ENCODE data around the gene OTUB1.

DNA sequence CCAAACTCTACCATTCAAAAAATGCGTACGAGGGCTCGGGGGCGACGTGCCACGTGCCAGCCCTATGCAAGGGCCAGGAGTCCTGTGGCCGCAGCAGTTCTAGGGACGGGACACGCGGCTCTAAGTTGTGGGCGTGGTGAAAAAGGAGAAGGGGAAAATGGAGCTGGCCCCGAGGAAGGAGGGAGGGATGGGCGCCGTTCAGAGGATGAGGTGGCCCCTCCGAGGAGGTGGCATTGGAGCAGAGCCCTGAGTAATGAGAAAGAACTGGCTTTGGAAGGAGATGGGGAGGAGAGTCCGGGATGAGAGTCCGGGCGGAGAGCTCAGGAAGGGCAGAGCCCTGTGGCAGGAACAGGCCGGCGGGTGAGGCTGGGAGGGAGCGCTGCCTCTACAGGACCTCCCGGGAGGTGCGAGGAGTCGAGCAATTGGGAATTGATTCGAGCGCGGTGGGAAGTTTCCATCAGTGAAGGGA, 21.0 kb downstream of the OTUB1 start:
- TF ChIP-seq, protein P1, sequence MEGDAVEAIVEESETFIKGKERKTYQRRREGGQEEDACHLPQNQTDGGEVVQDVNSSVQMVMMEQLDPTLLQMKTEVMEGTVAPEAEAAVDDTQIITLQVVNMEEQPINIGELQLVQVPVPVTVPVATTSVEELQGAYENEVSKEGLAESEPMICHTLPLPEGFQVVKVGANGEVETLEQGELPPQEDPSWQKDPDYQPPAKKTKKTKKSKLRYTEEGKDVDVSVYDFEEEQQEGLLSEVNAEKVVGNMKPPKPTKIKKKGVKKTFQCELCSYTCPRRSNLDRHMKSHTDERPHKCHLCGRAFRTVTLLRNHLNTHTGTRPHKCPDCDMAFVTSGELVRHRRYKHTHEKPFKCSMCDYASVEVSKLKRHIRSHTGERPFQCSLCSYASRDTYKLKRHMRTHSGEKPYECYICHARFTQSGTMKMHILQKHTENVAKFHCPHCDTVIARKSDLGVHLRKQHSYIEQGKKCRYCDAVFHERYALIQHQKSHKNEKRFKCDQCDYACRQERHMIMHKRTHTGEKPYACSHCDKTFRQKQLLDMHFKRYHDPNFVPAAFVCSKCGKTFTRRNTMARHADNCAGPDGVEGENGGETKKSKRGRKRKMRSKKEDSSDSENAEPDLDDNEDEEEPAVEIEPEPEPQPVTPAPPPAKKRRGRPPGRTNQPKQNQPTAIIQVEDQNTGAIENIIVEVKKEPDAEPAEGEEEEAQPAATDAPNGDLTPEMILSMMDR (IDR thresholded peaks at IDR 0.05): peak in 1 of 7 experiments; percentile 3
- no peak for TF ChIP-seq POLR2A (IDR thresholded peaks at IDR 0.05)
- no peak for TF ChIP-seq POLR2AphosphoS5 (IDR thresholded peaks at IDR 0.05)
- TF ChIP-seq EP300 (IDR thresholded peaks at IDR 0.05): no peak
